Measurements from ENCODE around the gene ZNF827. TPM values are rescaled to one million over a fixed set of nuclear protein-coding genes. Genes with fewer than 3 reads are reported as not detected.

ZNF827 gene
- polyA plus RNA-seq, 1 experiment: 15.1 TPM

DNA sequence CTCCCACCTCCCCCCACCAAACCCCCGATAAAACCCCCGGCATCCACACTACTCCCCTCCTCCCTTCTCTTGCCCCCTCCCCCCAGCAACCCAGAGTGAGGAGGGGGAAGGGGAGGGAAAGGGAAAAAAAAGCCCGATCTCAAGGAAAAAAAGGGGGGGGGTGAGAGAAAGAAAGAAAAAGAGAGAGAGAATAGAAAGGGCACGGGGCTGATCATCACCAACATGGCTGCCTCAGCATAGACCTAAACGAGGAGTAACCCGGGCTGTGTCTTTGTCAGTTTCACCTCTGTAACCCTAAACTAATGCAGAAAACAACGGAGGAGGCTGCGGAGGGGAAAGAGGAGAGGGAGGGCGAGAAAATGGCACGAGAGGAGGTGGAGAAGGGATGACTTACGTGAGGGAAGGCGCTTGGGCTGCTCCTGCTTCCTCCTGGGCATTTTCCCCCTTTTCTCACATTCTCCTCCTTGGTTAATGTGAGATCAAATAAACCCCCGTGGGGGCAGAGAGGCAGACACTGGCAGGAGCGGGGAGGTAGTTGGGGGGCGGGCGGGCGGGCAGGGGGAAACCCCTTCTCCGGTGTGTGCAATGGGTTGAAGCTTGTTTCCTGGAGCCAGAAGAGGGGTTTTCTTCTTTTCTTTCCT, 532 bp downstream of the ZNF827 start:
- Histone ChIP-seq H3K27me3 (ENCODE audit: control insufficient read depth, insufficient read depth, low read length) (no peaks in the 10 kb centered on the region), H3K4me3 (ENCODE audit: low read depth, low read length) (peak overlapping the region; percentile 75), H3K36me3 (ENCODE audit: control insufficient read depth, insufficient read depth, low read length) (no peaks in the 10 kb centered on the region)
- ChIA-PET CTCF (interaction anchor here (0.6 kb wide), 1 partner anchor 587 kb away, joined by 3 read pairs; no protein-coding TSS in a partner anchor), POLR2A (no interaction called here)
- TF ChIP-seq CTCF (IDR thresholded peaks at IDR 0.05; ENCODE audit: insufficient read depth, low read depth, low read length): no peak
- no peak for DNase-seq (ENCODE audit: low read depth)

DNA sequence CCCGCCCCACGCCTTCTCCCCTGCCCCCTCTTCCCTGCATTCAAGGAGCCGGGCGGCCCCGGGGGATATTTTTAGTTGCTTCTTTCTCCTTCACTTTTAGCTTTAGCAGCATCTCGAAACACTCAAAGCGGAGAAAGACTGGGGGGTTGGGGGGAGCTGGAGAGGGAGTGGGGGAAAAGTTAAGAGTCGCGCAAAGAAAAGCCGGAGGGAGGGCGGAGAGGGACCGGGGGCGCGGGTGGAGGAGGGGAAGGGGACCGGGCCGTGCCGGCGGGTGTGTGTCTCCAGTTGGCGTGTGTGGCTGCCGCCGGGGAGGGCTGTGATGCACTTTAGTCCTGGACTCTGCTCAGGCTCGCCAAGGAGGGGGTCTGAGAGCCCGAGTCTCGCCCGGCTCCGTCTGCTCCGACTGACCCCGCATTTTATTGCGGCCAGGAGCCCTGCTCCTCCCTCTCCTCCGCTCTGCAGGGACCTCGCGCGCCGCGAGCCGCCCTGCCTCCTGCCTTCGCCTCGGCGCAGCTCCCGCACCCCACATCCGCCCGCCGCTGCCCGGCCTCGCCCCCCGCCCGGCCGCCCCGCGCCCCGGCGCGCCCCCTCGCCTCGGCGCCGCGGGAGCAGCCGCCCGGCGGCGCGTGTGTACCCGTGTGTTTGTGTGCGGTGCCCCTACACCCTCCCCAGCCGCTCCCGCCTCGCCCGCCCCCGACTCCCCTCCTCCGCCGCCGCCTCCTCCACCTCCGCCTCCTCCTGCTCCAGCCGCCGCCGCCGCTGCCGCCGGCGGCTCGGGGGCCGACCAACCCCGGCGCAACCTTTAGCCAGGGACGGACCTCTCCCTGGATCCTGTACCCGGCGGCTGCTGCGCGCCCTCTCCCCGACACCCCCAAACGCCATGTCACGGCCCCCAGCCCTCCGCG, 1.4 kb downstream of the ZNF827 start:
- no peak for TF ChIP-seq CTCF (IDR thresholded peaks at IDR 0.05; ENCODE audit: insufficient read depth, low read depth, low read length)
- no peaks in the 10 kb centered on the region for H3K27me3 ChIP-seq (ENCODE audit: control insufficient read depth, insufficient read depth, low read length)
- peak overlapping the region; percentile 75 for H3K4me3 ChIP-seq (ENCODE audit: low read depth, low read length)
- DNase-seq (ENCODE audit: low read depth): no peak
- ChIA-PET CTCF (interaction anchor here (0.7 to 1.4 kb wide), 2 partner anchors 54 to 80 kb away, joined by 3 read pairs; no protein-coding TSS in a partner anchor), POLR2A (no interaction called here)
- no peaks in the 10 kb centered on the region for H3K36me3 ChIP-seq (ENCODE audit: control insufficient read depth, insufficient read depth, low read length)

DNA sequence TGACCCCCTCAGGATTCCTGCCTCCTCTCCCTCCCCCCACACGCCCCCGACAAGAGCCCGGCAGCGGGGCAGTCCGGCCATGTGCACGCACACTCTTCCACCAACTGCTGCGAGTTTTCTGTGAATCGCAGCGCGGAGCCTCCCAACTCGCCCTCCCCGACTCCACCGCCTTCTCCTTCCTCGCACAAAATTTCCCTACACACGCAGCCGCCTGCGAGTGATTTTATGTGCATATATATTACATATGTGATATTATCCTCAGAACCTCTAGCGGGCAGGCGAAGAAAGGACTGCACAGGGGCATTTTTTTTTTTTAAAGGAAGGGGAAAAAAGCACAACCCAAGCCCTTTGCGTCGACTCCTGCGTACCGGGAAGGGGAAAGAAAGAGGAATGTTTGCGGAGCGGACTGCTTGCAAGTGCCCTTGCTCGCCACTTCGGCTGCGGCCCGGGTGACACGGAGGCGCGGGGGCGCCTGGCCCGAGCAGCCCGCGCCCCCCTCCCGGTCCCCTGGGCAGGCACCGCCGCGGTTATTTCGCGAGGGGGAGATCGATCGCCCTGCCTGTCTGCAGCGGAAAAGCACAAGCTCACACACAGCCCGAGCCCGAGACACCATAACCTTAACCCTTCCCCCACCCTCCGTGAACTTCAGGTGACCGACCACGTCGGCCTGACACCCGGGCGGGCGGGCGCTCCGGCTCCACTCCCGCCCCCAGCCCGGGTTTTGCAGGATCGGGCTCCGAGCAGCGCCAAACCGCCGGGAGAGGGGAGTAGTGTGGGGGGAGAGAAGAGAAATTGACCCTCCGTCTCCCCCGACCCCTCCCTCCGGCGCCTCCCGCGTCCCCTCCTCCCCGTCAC, 2.3 kb downstream of the ZNF827 start:
- no peak for DNase-seq (ENCODE audit: low read depth)
- CTCF ChIA-PET: interaction anchor here (0.7 to 1.4 kb wide), 4 partner anchors 24 to 320 kb away, joined by 3 read pairs; no protein-coding TSS in a partner anchor
- no peaks in the 10 kb centered on the region for H3K27me3 ChIP-seq (ENCODE audit: control insufficient read depth, insufficient read depth, low read length)
- POLR2A ChIA-PET: no interaction called here
- H3K36me3 ChIP-seq (ENCODE audit: control insufficient read depth, insufficient read depth, low read length): no peaks in the 10 kb centered on the region
- peak overlapping the region; percentile 75 for H3K4me3 ChIP-seq (ENCODE audit: low read depth, low read length)
- TF ChIP-seq CTCF (IDR thresholded peaks at IDR 0.05; ENCODE audit: insufficient read depth, low read depth, low read length): peak; percentile 29

- Histone ChIP-seq H3K27me3 (ENCODE audit: control insufficient read depth, insufficient read depth, low read length) (no peaks in the 10 kb centered on the region), H3K36me3 (ENCODE audit: control insufficient read depth, insufficient read depth, low read length) (no peaks in the 10 kb centered on the region), H3K4me3 (ENCODE audit: low read depth, low read length) (peak overlapping the region; percentile 75)
- CTCF ChIA-PET: interaction anchor here (0.6 to 1.4 kb wide), 4 partner anchors 23 to 319 kb away, joined by 3 to 4 read pairs (median 3); no protein-coding TSS in a partner anchor
- no peak for DNase-seq (ENCODE audit: low read depth)
- no peak for TF ChIP-seq CTCF (IDR thresholded peaks at IDR 0.05; ENCODE audit: insufficient read depth, low read depth, low read length)
- POLR2A ChIA-PET: no interaction called here
Observed at GRCh38 chr4:145935253-145936141, 3.1 kb downstream of the ZNF827 start.
